ENCODE results near the gene RAET1G. TPM values are rescaled to one million over a fixed set of nuclear protein-coding genes. Genes with fewer than 3 reads are reported as not detected.

RAET1G gene
- total RNA-seq, 2 donors from 2014 or later: 4.4 TPM; not detected in 1

DNA sequence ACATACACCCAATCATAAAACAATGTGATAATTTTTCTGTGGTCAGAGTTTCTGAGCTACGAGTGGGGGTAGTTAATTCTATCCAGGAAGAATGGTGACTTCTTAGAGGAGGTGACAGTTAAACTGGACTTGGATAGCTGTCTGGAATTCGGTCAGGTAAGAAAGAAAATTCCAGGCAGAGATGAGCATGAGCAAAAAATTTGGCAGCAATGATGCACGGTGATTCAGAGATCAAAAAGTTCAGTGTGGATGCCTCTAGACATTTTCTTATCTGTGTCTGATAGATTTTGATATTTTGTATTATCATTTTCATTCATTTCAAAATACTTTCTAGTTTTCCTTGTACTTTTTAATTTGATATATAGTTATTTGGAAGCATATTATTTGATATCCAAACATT is 37.0 kb downstream of the RAET1G start:
- TF ChIP-seq, protein P1, sequence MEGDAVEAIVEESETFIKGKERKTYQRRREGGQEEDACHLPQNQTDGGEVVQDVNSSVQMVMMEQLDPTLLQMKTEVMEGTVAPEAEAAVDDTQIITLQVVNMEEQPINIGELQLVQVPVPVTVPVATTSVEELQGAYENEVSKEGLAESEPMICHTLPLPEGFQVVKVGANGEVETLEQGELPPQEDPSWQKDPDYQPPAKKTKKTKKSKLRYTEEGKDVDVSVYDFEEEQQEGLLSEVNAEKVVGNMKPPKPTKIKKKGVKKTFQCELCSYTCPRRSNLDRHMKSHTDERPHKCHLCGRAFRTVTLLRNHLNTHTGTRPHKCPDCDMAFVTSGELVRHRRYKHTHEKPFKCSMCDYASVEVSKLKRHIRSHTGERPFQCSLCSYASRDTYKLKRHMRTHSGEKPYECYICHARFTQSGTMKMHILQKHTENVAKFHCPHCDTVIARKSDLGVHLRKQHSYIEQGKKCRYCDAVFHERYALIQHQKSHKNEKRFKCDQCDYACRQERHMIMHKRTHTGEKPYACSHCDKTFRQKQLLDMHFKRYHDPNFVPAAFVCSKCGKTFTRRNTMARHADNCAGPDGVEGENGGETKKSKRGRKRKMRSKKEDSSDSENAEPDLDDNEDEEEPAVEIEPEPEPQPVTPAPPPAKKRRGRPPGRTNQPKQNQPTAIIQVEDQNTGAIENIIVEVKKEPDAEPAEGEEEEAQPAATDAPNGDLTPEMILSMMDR (IDR thresholded peaks at IDR 0.05): no peak
- no peak for TF ChIP-seq POLR2AphosphoS5 (IDR thresholded peaks at IDR 0.05)
- TF ChIP-seq POLR2A (IDR thresholded peaks at IDR 0.05): no peak
- intact Hi-C loops (cut with DNase I): no loop called here
- Histone ChIP-seq H3K9me3 (no peaks in the 10 kb centered on the region), H3K4me1 (replicated peaks) (no peaks in the 10 kb centered on the region), H3K4me3 (no peak overlapping the region), H3K27ac (no peak overlapping the region), H3K27me3 (replicated peaks; ENCODE audit: insufficient read depth) (no peaks in the 10 kb centered on the region), H3K36me3 (no peaks in the 10 kb centered on the region)
- 80% methylated on average over 3 of the region's 3 CpGs for WGBS
- no peak for DNase-seq (ENCODE audit: low spot score)

DNA sequence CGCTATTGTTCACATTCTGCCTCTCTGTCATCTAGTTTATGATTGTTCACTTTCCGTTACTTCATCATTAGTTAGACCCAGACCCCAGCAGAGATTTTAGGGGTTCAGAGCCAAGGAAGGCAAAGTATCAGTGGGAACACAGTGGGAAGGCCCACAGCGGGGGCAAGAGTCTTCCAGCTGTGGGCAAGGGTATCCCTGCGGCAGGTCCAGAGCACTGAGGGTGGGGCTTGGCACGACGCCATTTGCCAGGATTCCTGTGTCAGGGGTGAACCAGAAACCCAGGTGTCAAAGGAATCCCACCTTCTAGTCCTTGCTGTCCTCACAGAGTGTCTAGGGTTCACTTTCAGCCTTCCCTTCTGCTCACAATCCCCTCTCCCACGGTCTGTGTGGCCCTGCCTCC is 38.3 kb downstream of the RAET1G start:
- DNase-seq (ENCODE audit: low spot score): no peak
- Histone ChIP-seq H3K27ac (no peak overlapping the region), H3K9me3 (no peaks in the 10 kb centered on the region), H3K4me1 (replicated peaks) (no peaks in the 10 kb centered on the region), H3K36me3 (no peaks in the 10 kb centered on the region), H3K27me3 (replicated peaks; ENCODE audit: insufficient read depth) (no peaks in the 10 kb centered on the region), H3K4me3 (no peak overlapping the region)
- TF ChIP-seq, protein P1 (IDR thresholded peaks at IDR 0.05): no peak
- TF ChIP-seq POLR2A (IDR thresholded peaks at IDR 0.05) (no peak), POLR2AphosphoS5 (IDR thresholded peaks at IDR 0.05) (no peak)
- intact Hi-C loops (cut with DNase I): no loop called here
- WGBS: 71% methylated on average over 7 of the region's 7 CpGs

DNA sequence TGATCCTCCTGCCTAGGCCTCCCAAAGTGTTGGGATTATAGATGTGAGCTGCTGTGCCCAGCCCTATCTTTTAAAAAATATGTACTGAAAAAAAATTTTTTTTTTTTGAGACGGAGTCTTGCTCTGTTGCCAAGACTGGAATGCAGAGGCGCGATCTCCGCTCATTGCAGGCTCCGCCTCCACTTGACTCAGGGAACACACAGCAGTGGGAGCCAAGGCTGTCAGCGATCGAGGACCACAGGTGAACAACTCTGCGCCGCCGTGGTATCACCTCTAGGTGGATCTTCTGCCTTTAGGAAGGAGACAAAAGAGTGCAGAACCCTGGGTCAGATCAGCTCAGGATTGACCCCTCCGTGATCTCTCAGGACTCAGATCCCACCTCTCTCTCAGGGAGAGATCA is 38.7 kb downstream of the RAET1G start:
- DNase-seq (ENCODE audit: low spot score): no peak
- TF ChIP-seq POLR2A (IDR thresholded peaks at IDR 0.05) (no peak), POLR2AphosphoS5 (IDR thresholded peaks at IDR 0.05) (no peak)
- TF ChIP-seq, protein P1 (IDR thresholded peaks at IDR 0.05): no peak
- 33% methylated on average over 11 of the region's 11 CpGs for WGBS
- no peaks in the 10 kb centered on the region for H3K27me3 ChIP-seq (replicated peaks; ENCODE audit: insufficient read depth)
- intact Hi-C loops (cut with DNase I): no loop called here
- no peaks in the 10 kb centered on the region for H3K4me1 ChIP-seq (replicated peaks)
- H3K27ac ChIP-seq: no peak overlapping the region
- H3K9me3 ChIP-seq: no peaks in the 10 kb centered on the region
- no peak overlapping the region for H3K4me3 ChIP-seq
- no peaks in the 10 kb centered on the region for H3K36me3 ChIP-seq

DNA sequence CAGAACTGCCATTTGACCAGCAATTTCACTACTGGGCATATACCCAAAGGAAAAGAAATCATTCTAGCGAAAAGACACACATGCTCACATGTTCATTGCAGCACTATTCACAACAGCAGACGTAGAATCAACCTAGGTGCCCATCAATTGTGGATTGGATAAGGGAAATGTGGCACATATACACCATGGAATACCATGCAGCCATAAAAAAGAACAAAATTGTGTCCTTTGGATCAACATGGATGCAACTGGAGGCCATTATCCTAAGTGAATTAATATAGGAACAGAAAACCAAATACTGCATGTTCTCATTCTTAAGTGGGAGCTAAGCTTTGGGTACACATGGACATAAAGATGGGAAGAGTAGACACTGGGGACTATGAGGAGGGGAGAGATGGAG is 41.1 kb downstream of the RAET1G start:
- H3K27ac ChIP-seq: no peak overlapping the region
- H3K27me3 ChIP-seq (replicated peaks; ENCODE audit: insufficient read depth): no peaks in the 10 kb centered on the region
- no peaks in the 10 kb centered on the region for H3K36me3 ChIP-seq
- no peaks in the 10 kb centered on the region for H3K9me3 ChIP-seq
- intact Hi-C loops (cut with DNase I): no loop called here
- no peaks in the 10 kb centered on the region for H3K4me1 ChIP-seq (replicated peaks)
- TF ChIP-seq, protein P1 (IDR thresholded peaks at IDR 0.05): no peak
- TF ChIP-seq POLR2A (IDR thresholded peaks at IDR 0.05) (no peak), POLR2AphosphoS5 (IDR thresholded peaks at IDR 0.05) (no peak)
- DNase-seq (ENCODE audit: low spot score): no peak
- H3K4me3 ChIP-seq: no peak overlapping the region
- WGBS: 90% methylated on average over 2 of the region's 2 CpGs

DNA sequence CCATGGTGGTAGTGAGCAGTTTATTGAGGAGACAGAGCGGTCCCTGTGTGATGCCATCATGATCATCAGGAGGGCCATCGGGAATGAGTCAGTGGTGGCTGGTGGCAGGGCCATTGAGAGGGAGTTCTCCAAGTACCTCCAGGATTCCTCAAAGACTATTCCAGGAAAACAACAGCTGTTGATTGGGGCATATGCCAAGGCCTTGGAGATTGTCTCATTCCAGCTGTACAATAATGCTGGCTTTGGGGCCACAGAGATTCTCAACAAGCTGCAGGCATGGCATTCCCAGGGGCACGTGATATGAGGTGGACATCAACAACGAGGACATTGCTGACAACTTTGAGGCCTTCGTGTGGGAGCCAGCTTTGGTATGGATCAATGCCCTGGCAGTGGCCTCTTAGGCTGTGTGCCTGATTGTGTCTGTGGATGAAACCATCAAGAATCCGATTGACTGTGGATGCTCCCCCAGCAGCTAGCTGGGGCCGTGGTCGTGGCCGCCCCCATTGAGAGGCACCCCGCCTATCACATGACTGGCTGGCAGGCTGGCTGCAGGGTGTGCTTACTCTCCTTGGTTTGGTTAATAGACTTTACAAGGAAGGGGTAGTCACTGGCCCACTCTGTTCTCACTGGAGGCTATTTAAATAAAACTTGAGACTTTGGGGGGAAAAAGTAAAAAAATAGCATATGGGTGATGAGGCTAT is 41.7 kb downstream of the RAET1G start:
- no peaks in the 10 kb centered on the region for H3K27me3 ChIP-seq (replicated peaks; ENCODE audit: insufficient read depth)
- H3K9me3 ChIP-seq: no peaks in the 10 kb centered on the region
- DNase-seq (ENCODE audit: low spot score): no peak
- H3K4me1 ChIP-seq (replicated peaks): no peaks in the 10 kb centered on the region
- TF ChIP-seq POLR2A (IDR thresholded peaks at IDR 0.05) (no peak), POLR2AphosphoS5 (IDR thresholded peaks at IDR 0.05) (no peak)
- TF ChIP-seq, protein P1 (IDR thresholded peaks at IDR 0.05): no peak
- no peaks in the 10 kb centered on the region for H3K36me3 ChIP-seq
- WGBS: 88% methylated on average over 10 of the region's 10 CpGs
- H3K27ac ChIP-seq: no peak overlapping the region
- no peak overlapping the region for H3K4me3 ChIP-seq
- intact Hi-C loops (cut with DNase I): no loop called here
